GM10266 (cell line): Measurements from ENCODE around the gene NEDD4L.

Source experiments
- DNase-seq: peaks from one replicate; pipeline ENCODE4 v3.0.0; 2012; ENCODE audit errors: extremely low spot score
- CTCF ChIP-seq: IDR thresholded peaks from 2 replicates; pipeline ENCODE4 v1.5.1; 2012; ENCODE audit warnings: mild to moderate bottlenecking, low read depth; ENCODE audit not compliant: control insufficient read depth, insufficient read depth; ENCODE audit errors: missing control alignments

Gene NEDD4L

GRCh38 chr18:58005885-58006523 is 38.0 kb upstream of the NEDD4L start:
- DNase-seq, result no peak
- TF ChIP-seq CTCF, result no peak

GRCh38 chr18:58009166-58009565 is 34.9 kb upstream of the NEDD4L start:
- TF ChIP-seq CTCF, result no peak
- DNase-seq, result no peak

GRCh38 chr18:58010265-58010664 is 33.8 kb upstream of the NEDD4L start:
- no peak for TF ChIP-seq CTCF
- no peak for DNase-seq

- DNase-seq, result no peak
- TF ChIP-seq CTCF, result no peak
Measured at GRCh38 chr18:58012356-58012755, 31.7 kb upstream of the NEDD4L start.

GRCh38 chr18:58013241-58014211 is 30.5 kb upstream of the NEDD4L start:
- no peak for TF ChIP-seq CTCF
- DNase-seq, result no peak

- DNase-seq, result peak; percentile 40
- no peak for TF ChIP-seq CTCF
Measured at GRCh38 chr18:58015065-58015780, 28.8 kb upstream of the NEDD4L start.
